CD14-positive monocyte (primary cell): ENCODE results near the gene PWP1. TPM values are rescaled to one million over a fixed set of nuclear protein-coding genes. Genes with fewer than 3 reads are reported as not detected.
"Not testable (repeated sequence)": the region's sequence is repeated elsewhere in the genome, so short reads cannot be mapped to it uniquely, and the experiment has no call there.

Source experiments
- DNase-seq, 3 donors: peaks; one replicate each; pipeline ENCODE4 v3.0.0-alpha.2; 2011 to 2022
- H2AFZ ChIP-seq: 2 replicates; pipeline ENCODE4 v1.6.0; 2012; ENCODE audit warnings: mild to moderate bottlenecking, low read depth, low read length, inconsistent platforms; ENCODE audit not compliant: insufficient read depth, poor library complexity, severe bottlenecking
- H3K27ac ChIP-seq, 2 donors: 1 replicate in 1 of 2; 2 replicates in 1 of 2; pipeline ENCODE4 v1.5.1; 2012 to 2013; ENCODE audit warnings: low read length in 2 of 2, control low read depth in 1 of 2, inconsistent platforms in 1 of 2, low read depth in 1 of 2, mild to moderate bottlenecking in 1 of 2
- H3K27me3 ChIP-seq, 2 donors: one replicate each; pipeline versions ENCODE4 v1.6.0 to v1.6.1; 2011 to 2013; ENCODE audit warnings: low read length in 2 of 2; ENCODE audit not compliant: control insufficient read depth in 2 of 2, insufficient read depth in 2 of 2
- H3K36me3 ChIP-seq, 2 donors: replicated peaks in 1 of 2; 1 replicate in 1 of 2; 2 replicates in 1 of 2; pipeline versions ENCODE4 v1.5.1 to v1.6.1; 2012 to 2013; ENCODE audit warnings: low read length in 2 of 2, control low read depth in 1 of 2, inconsistent platforms in 1 of 2, mild to moderate bottlenecking in 1 of 2; ENCODE audit not compliant: insufficient read depth in 2 of 2, control insufficient read depth in 1 of 2
- H3K4me1 ChIP-seq, 2 donors: 1 replicate in 1 of 2; 2 replicates in 1 of 2; pipeline versions ENCODE4 v1.5.1 to v1.6.1; 2012 to 2013; ENCODE audit warnings: low read length in 2 of 2, control low read depth in 1 of 2, inconsistent platforms in 1 of 2, mild to moderate bottlenecking in 1 of 2, moderate library complexity in 1 of 2; ENCODE audit not compliant: insufficient read depth in 2 of 2, control insufficient read depth in 1 of 2
- H3K4me2 ChIP-seq: replicated peaks from 2 replicates; pipeline ENCODE3; 2012; ENCODE audit warnings: low read length, moderate library complexity, mild to moderate bottlenecking; ENCODE audit not compliant: poor library complexity, severe bottlenecking; ENCODE audit errors: extremely low read depth
- H3K4me3 ChIP-seq, 3 experiments: fragments of 200-600 bp in 1 of 3; sonication (generic) in 1 of 3; replicated peaks in 1 of 3; 1 replicate in 2 of 3; 2 replicates in 1 of 3; pipeline ENCODE4 v1.5.1; 2011 to 2013; ENCODE audit warnings: low read length in 3 of 3, mild to moderate bottlenecking in 3 of 3, control low read depth in 2 of 3, low read depth in 2 of 3, inconsistent platforms in 1 of 3, moderate library complexity in 1 of 3
- H3K79me2 ChIP-seq: 2 replicates; pipeline ENCODE4 v1.6.0; 2012; ENCODE audit warnings: mild to moderate bottlenecking, control low read depth, inconsistent platforms, low read length, moderate library complexity; ENCODE audit not compliant: insufficient read depth
- H3K9ac ChIP-seq: 2 replicates; pipeline ENCODE4 v1.6.0; 2017; ENCODE audit warnings: low read length, mild to moderate bottlenecking; ENCODE audit not compliant: insufficient read depth, poor library complexity, severe bottlenecking
- H3K9me3 ChIP-seq, 2 donors: replicated peaks in 1 of 2; 1 replicate in 1 of 2; 2 replicates in 1 of 2; pipeline versions ENCODE4 v1.5.1 to v1.6.1; 2012 to 2013; ENCODE audit warnings: low read length in 2 of 2, control low read depth in 1 of 2; ENCODE audit not compliant: control insufficient read depth in 1 of 2, insufficient read depth in 1 of 2
- H4K20me1 ChIP-seq: 2 replicates; pipeline ENCODE4 v1.6.0; 2012; ENCODE audit warnings: mild to moderate bottlenecking, low read length, control low read depth, moderate library complexity; ENCODE audit not compliant: insufficient read depth
- H3K27ac Mint-ChIP-seq, 7 donors: one replicate each; pipeline ENCODE4 v1.8.0; 2020; ENCODE audit warnings: mild to moderate bottlenecking in 7 of 7, mixed read lengths in 7 of 7, moderate library complexity in 6 of 7, inconsistent platforms in 2 of 7
- H3K27me3 Mint-ChIP-seq, 3 donors: one replicate each; pipeline ENCODE4 v1.8.0; 2021 to 2022; ENCODE audit warnings: low read depth in 3 of 3, mild to moderate bottlenecking in 3 of 3, mixed read lengths in 3 of 3, moderate library complexity in 3 of 3, inconsistent platforms in 1 of 3
- H3K36me3 Mint-ChIP-seq, 2 donors: one replicate each; pipeline ENCODE4 v1.8.0; 2020; ENCODE audit warnings: mixed read lengths in 2 of 2, inconsistent platforms in 1 of 2, mild to moderate bottlenecking in 1 of 2
- H3K4me1 Mint-ChIP-seq: one replicate; pipeline ENCODE4 v1.8.0; 2020; ENCODE audit warnings: mild to moderate bottlenecking, mixed read lengths
- H3K4me3 Mint-ChIP-seq, 2 donors: one replicate each; pipeline ENCODE4 v1.8.0; 2020; ENCODE audit warnings: mild to moderate bottlenecking in 2 of 2, mixed read lengths in 2 of 2, moderate library complexity in 1 of 2
- H3K9me3 Mint-ChIP-seq, 7 donors: one replicate each; pipeline ENCODE4 v1.8.0; 2020 to 2022; ENCODE audit warnings: mixed read lengths in 7 of 7, mild to moderate bottlenecking in 6 of 7, moderate library complexity in 6 of 7, inconsistent platforms in 2 of 7
- CTCF ChIP-seq: fragments of 200-600 bp; IDR thresholded peaks from one replicate; pipeline ENCODE4 v1.8.0; 2022; ENCODE audit warnings: antibody characterized with exemption, mild to moderate bottlenecking
- WGBS: methylation state at CpG from one replicate; pipeline ENCODE4 v1.1.5; 2013; ENCODE audit warnings: missing lambda C conversion rate; ENCODE audit not compliant: insufficient coverage; 5-methylcytosine and 5-hydroxymethylcytosine counted together
- intact Hi-C, 2 donors: fragments of 100-400 bp; cut with micrococcal nuclease; formaldehyde crosslinking; loops; one replicate each; pipeline versions ENCODE4 v1.15.0 to v1.15.1; 2023
- polyA plus RNA-seq, 3 donors: library from polyadenylated mRNA; depleted of rRNA in 1 of 3; unstranded in 2 of 3; stranded (reverse) in 1 of 3; fragments of 300-500 nt in 2 of 3; fragments of >200 nt in 1 of 3; fragmentation: Illumina TruSeq in 2 of 3; gene quantifications; 1 replicate in 2 of 3; 2 replicates in 1 of 3; pipeline ENCODE4 v1.2.3, GENCODE V29; 2012 to 2021

The PWP1 gene
- polyA plus RNA-seq, 3 donors = 27.1 to 29.1 (median 28.0) TPM

GRCh38 chr12:107695772-107696171 lies 10.2 kb downstream of the PWP1 start:
- H3K27me3 ChIP-seq, H3K4me1 Mint-ChIP-seq, H3K4me2 ChIP-seq, DNase-seq, H3K9me3 ChIP-seq, H3K4me3 ChIP-seq, H3K27ac Mint-ChIP-seq, H3K27ac ChIP-seq, H3K9me3 Mint-ChIP-seq, H3K27me3 Mint-ChIP-seq, H3K4me1 ChIP-seq, H3K79me2 ChIP-seq, H2AFZ ChIP-seq, H3K9ac ChIP-seq, H3K4me3 Mint-ChIP-seq, intact Hi-C loops, H4K20me1 ChIP-seq: not testable (repeated sequence)
- no CpG with 5 or more reads among the region's 2 CpGs for WGBS
- peaks cover 80 to 93% of the 10 kb centered on the region in 2 donors for H3K36me3 Mint-ChIP-seq
- peaks cover 91 to 100% of the 10 kb centered on the region in 2 donors for H3K36me3 ChIP-seq
- peak; percentile 14 for TF ChIP-seq CTCF

GRCh38 chr12:107702106-107702505 lies 16.5 kb downstream of the PWP1 start:
- H3K27me3 ChIP-seq = no peaks in the 10 kb centered on the region
- H3K4me3 ChIP-seq = no peak overlapping the region
- Mint-ChIP-seq H3K9me3 (peaks cover 0 to 9% (median 2%) of the 10 kb centered on the region in 7 donors), H3K4me1 (no peaks in the 10 kb centered on the region), H3K4me3 (no peak overlapping the region), H3K27me3 (no peaks in the 10 kb centered on the region), H3K36me3 (peaks cover 87 to 94% of the 10 kb centered on the region in 2 donors), H3K27ac (no peak overlapping the region)
- H3K27ac ChIP-seq = no peak overlapping the region
- intact Hi-C loops = no loop called here
- no peak for DNase-seq
- no peak overlapping the region for H3K4me2 ChIP-seq
- no peak for TF ChIP-seq CTCF
- 100% methylated on average over 3 of the region's 4 CpGs for WGBS
- H2AFZ ChIP-seq = no peak overlapping the region
- no peaks in the 10 kb centered on the region for H4K20me1 ChIP-seq
- H3K79me2 ChIP-seq = no peaks in the 10 kb centered on the region
- H3K4me1 ChIP-seq = no peaks in the 10 kb centered on the region
- H3K9ac ChIP-seq = no peak overlapping the region
- peaks cover 77 to 86% of the 10 kb centered on the region in 2 donors for H3K36me3 ChIP-seq
- no peaks in the 10 kb centered on the region for H3K9me3 ChIP-seq
